Endothelial cell of umbilical vein (primary cell): Measurements from ENCODE around the gene SORCS1. TPM values are rescaled to one million over a fixed set of nuclear protein-coding genes. Genes with fewer than 3 reads are reported as not detected.

ENCODE experiments used
- BruUV-seq: library from RNA; stranded (reverse); fragments of 400-500 nt; replicated peaks from 2 replicates; lab custom pipeline; 2021; lab: Mats Ljungman, UMichigan
- CTCF ChIA-PET: fragments of 300-600, 350-600 bp; sonication (Branson Sonifier 250); formaldehyde crosslinking; loops from one replicate; lab custom pipeline; 2021; ENCODE audit warnings: antibody characterized with exemption, inconsistent platforms; lab: Charles Lee
- POLR2A ChIA-PET: fragments of 300-600, 350-600 bp; sonication (Branson Sonifier 250); formaldehyde crosslinking; loops from one replicate; lab custom pipeline; 2021; ENCODE audit warnings: antibody characterized with exemption, inconsistent platforms; lab: Charles Lee
- DNase-seq: peaks from one replicate; pipeline ENCODE4 v3.0.0-alpha.2; 2011; ENCODE audit warnings: low read depth, low spot score
- FAIRE-seq: peaks from 2 replicates; lab custom pipeline; 2011; peaks lifted over from hg19 to GRCh38; lab: Jason Lieb, UNC
- H2AFZ ChIP-seq: 2 replicates; pipeline ENCODE4 v1.6.0; 2012; ENCODE audit warnings: low read depth, low read length, control low read depth, inconsistent platforms
- H3K27ac ChIP-seq: 2 replicates; pipeline ENCODE4 v1.5.1; 2011; ENCODE audit warnings: low read depth, mild to moderate bottlenecking, control low read depth, low read length, moderate library complexity; ENCODE audit not compliant: insufficient read depth
- H3K27me3 ChIP-seq, 2 experiments: 2 replicates each; pipeline versions ENCODE4 v1.6.0 to v1.6.1; 2011; ENCODE audit warnings: low read length in 2 of 2, mixed read lengths in 1 of 2; ENCODE audit not compliant: control insufficient read depth in 2 of 2, insufficient read depth in 2 of 2
- H3K36me3 ChIP-seq, 2 experiments: 2 replicates in 1 of 2; 3 replicates in 1 of 2; pipeline ENCODE4 v1.5.1; 2011; ENCODE audit warnings: low read length in 2 of 2, mild to moderate bottlenecking in 1 of 2, moderate library complexity in 1 of 2; ENCODE audit not compliant: control insufficient read depth in 2 of 2, insufficient read depth in 2 of 2; ENCODE audit errors: extremely low read depth in 1 of 2
- H3K4me1 ChIP-seq: 3 replicates; pipeline ENCODE4 v1.5.1; 2011; ENCODE audit warnings: mild to moderate bottlenecking, low read length; ENCODE audit not compliant: control insufficient read depth, insufficient read depth; ENCODE audit errors: extremely low read depth
- H3K4me2 ChIP-seq: 2 replicates; pipeline ENCODE4 v1.6.1; 2011; ENCODE audit warnings: low read length, control low read depth, mixed read lengths; ENCODE audit not compliant: insufficient read depth
- H3K4me3 ChIP-seq, 3 experiments: fragments of 200-600 bp in 1 of 3; sonication (generic), shearing (Covaris generic) in 1 of 3; replicated peaks in 1 of 3; 2 replicates each; pipeline ENCODE4 v1.5.1; 2011 to 2016; ENCODE audit warnings: control low read depth in 3 of 3, low read length in 3 of 3, mild to moderate bottlenecking in 2 of 3, inconsistent platforms in 1 of 3, low read depth in 1 of 3, moderate library complexity in 1 of 3; ENCODE audit not compliant: insufficient read depth in 1 of 3
- H3K79me2 ChIP-seq: 2 replicates; pipeline ENCODE4 v1.6.0; 2012; ENCODE audit warnings: low read length, inconsistent platforms; ENCODE audit not compliant: control insufficient read depth, insufficient read depth
- H3K9ac ChIP-seq: replicated peaks from 2 replicates; pipeline ENCODE3; 2011; ENCODE audit warnings: low read length, control low read depth; ENCODE audit not compliant: insufficient read depth; ENCODE audit errors: extremely low read depth
- H3K9me1 ChIP-seq: replicated peaks from 3 replicates; pipeline ENCODE4 v1.6.0; 2011; ENCODE audit warnings: mild to moderate bottlenecking, low read length; ENCODE audit not compliant: control insufficient read depth, insufficient read depth; ENCODE audit errors: extremely low read depth
- H3K9me3 ChIP-seq: replicated peaks from 2 replicates; pipeline ENCODE4 v1.5.1; 2012; ENCODE audit warnings: low read length, inconsistent platforms; ENCODE audit not compliant: control insufficient read depth, insufficient read depth
- H4K20me1 ChIP-seq: replicated peaks from 2 replicates; pipeline ENCODE3; 2011; ENCODE audit warnings: mild to moderate bottlenecking, low read length; ENCODE audit not compliant: control insufficient read depth, insufficient read depth; ENCODE audit errors: extremely low read depth
- CTCF ChIP-seq, 2 donors: IDR thresholded peaks; 1 replicate in 1 of 2; 2 replicates in 1 of 2; pipeline ENCODE4 v1.5.1; 2011; ENCODE audit warnings: low read length in 2 of 2, mild to moderate bottlenecking in 2 of 2, moderate library complexity in 2 of 2, control low read depth in 1 of 2, inconsistent platforms in 1 of 2, low read depth in 1 of 2; ENCODE audit not compliant: insufficient read depth in 1 of 2; ENCODE audit errors: extremely low read depth in 1 of 2
- EZH2 ChIP-seq: IDR thresholded peaks from 2 replicates; pipeline ENCODE4 v1.6.1; 2012; ENCODE audit warnings: borderline replicate concordance, low read depth, mild to moderate bottlenecking, moderate library complexity, low read length, inconsistent platforms; ENCODE audit not compliant: severe bottlenecking
- FOS ChIP-seq: IDR thresholded peaks from 2 replicates; pipeline ENCODE4 v1.6.1; 2011; ENCODE audit warnings: mild to moderate bottlenecking, low read length, moderate library complexity, borderline replicate concordance; ENCODE audit not compliant: insufficient read depth
- GATA2 ChIP-seq: IDR thresholded peaks from 2 replicates; pipeline ENCODE4 v1.7.0; 2011; ENCODE audit warnings: low read depth, mild to moderate bottlenecking, moderate library complexity, mixed read lengths, low read length; ENCODE audit not compliant: insufficient read length, insufficient read depth
- JUN ChIP-seq: IDR thresholded peaks from 2 replicates; pipeline ENCODE4 v1.6.1; 2011; ENCODE audit warnings: borderline replicate concordance, low read depth; ENCODE audit not compliant: insufficient read length, insufficient read depth
- MAX ChIP-seq: IDR thresholded peaks from 2 replicates; pipeline ENCODE4 v1.6.1; 2011; ENCODE audit not compliant: insufficient read depth, insufficient read length
- MYC ChIP-seq: IDR thresholded peaks from one replicate; pipeline ENCODE4 v1.6.1; 2011; ENCODE audit warnings: mild to moderate bottlenecking, low read depth, low read length
- POLR2A ChIP-seq: IDR thresholded peaks from 2 replicates; pipeline ENCODE4 v1.6.1; 2012; ENCODE audit warnings: low read depth, mild to moderate bottlenecking, control low read depth, low read length
- POLR2AphosphoS5 ChIP-seq: IDR thresholded peaks from 2 replicates; pipeline ENCODE4 v1.6.1; 2012; ENCODE audit warnings: low read depth, mild to moderate bottlenecking, control low read depth, low read length, moderate library complexity; ENCODE audit not compliant: insufficient read depth
- dilution Hi-C: fragments of 300-500 bp; cut with MboI; formaldehyde crosslinking; loops from one replicate; pipeline ENCODE4 v1.15.0; 2019; ENCODE audit warnings: low sequenced_read_pairs; ENCODE audit not compliant: extremely low pct_ligation_motif_present
- intact Hi-C: fragments of 100-400 bp; cut with micrococcal nuclease; formaldehyde crosslinking; loops from one replicate; pipeline ENCODE4 v1.10.0; 2022
- polyA plus RNA-seq, 4 experiments: library from polyadenylated mRNA; depleted of rRNA in 3 of 4; stranded (reverse) in 3 of 4; unstranded in 1 of 4; fragments of >200 nt; gene quantifications; 2 replicates each; pipeline versions ENCODE4 v1.2.1 to v1.2.3, GENCODE V29; 2011 to 2012; ENCODE audit warnings: missing spikeins in 1 of 4
- total RNA-seq: library from RNA; stranded (reverse); gene quantifications from 2 replicates; pipeline ENCODE4 v1.2.3, GENCODE V29; 2021

SORCS1 gene
- total and polyA plus RNA-seq, 2 donors (not counting 3 experiments of a cell fraction or from before 2014, with no cell fraction given) = not detected

- H3K4me1 ChIP-seq = no peaks in the 10 kb centered on the region
- H3K36me3 ChIP-seq = no peaks in the 10 kb centered on the region
- BruUV-seq = no TSS peak
- ChIA-PET POLR2A (no interaction called here), CTCF (no interaction called here)
- no peak overlapping the region for H3K9ac ChIP-seq
- no peaks in the 10 kb centered on the region for H3K9me1 ChIP-seq
- no peaks in the 10 kb centered on the region for H3K27me3 ChIP-seq
- no peaks in the 10 kb centered on the region for H4K20me1 ChIP-seq
- H3K4me3 ChIP-seq = no peak overlapping the region
- H3K27ac ChIP-seq = no peak overlapping the region
- no peak for FAIRE-seq
- intact Hi-C loops = no loop called here
- no peak overlapping the region for H2AFZ ChIP-seq
- TF ChIP-seq CTCF (IDR thresholded peaks at IDR 0.05; ENCODE audit: extremely low read depth in 1 of 2, insufficient read depth in 1 of 2, low read depth in 1 of 2, low read length in 2 of 2) = no peak
- no peak for TF ChIP-seq POLR2AphosphoS5
- no peak for TF ChIP-seq JUN
- no peak for TF ChIP-seq EZH2
- no peak for TF ChIP-seq MYC
- no peak for TF ChIP-seq GATA2
- no peak for TF ChIP-seq FOS
- TF ChIP-seq POLR2A = no peak
- no peak for TF ChIP-seq MAX
- dilution Hi-C loops = no loop called here
- no peaks in the 10 kb centered on the region for H3K79me2 ChIP-seq
- H3K9me3 ChIP-seq = peaks cover 4% of the 10 kb centered on the region
- H3K4me2 ChIP-seq = no peak overlapping the region
- no peak for DNase-seq
Observed at GRCh38 chr10:106771154-106771553, 393.4 kb downstream of the SORCS1 start.
